ENCODE results near the gene TP53I11.

- TF ChIP-seq CTCF (IDR thresholded peaks at IDR 0.05) = no peak
- no peak for TF ChIP-seq POLR2A (IDR thresholded peaks at IDR 0.05)
Observed at GRCh38 chr11:44990665-44991064, 40.0 kb upstream of the TP53I11 start.

Data from thyroid gland (tissue), 4 donors.